Neural cell (in vitro differentiated cells): ENCODE data around the gene CLK3. TPM values are rescaled to one million over a fixed set of nuclear protein-coding genes. Genes with fewer than 3 reads are reported as not detected.
"Not testable (repeated sequence)": the region's sequence is repeated elsewhere in the genome, so short reads cannot be mapped to it uniquely, and the experiment has no call there.

Experiments
- H2AFZ ChIP-seq: fragments of 200-600, 300-800 bp; sonication (generic), shearing (Covaris generic); 2 replicates; pipeline ENCODE4 v1.6.0; 2014; ENCODE audit warnings: low read depth, mild to moderate bottlenecking, antibody characterized with exemption, low read length, moderate library complexity
- H3F3A ChIP-seq: fragments of 200-600 bp; shearing (Covaris generic); 2 replicates; pipeline ENCODE4 v1.6.1; 2016; ENCODE audit warnings: mild to moderate bottlenecking, moderate library complexity, mixed read lengths, antibody characterized with exemption, low read length; ENCODE audit not compliant: insufficient read depth, poor library complexity, severe bottlenecking
- H3K27ac ChIP-seq: fragments of 200-600, 300-800 bp; sonication (generic), shearing (Covaris generic); 2 replicates; pipeline ENCODE4 v1.5.1; 2014; ENCODE audit warnings: mild to moderate bottlenecking, low read length, moderate library complexity
- H3K27me3 ChIP-seq: fragments of 300-800, 200-600 bp; sonication (generic), shearing (Covaris generic); 2 replicates; pipeline ENCODE4 v1.6.0; 2014; ENCODE audit warnings: mild to moderate bottlenecking, low read depth, low read length, moderate library complexity; ENCODE audit not compliant: insufficient read depth
- H3K36me3 ChIP-seq: fragments of 300-800, 200-600 bp; sonication (generic), shearing (Covaris generic); 2 replicates; pipeline ENCODE4 v1.5.1; 2014; ENCODE audit warnings: mild to moderate bottlenecking, antibody characterized with exemption, low read length, moderate library complexity; ENCODE audit not compliant: insufficient read depth
- H3K4me2 ChIP-seq: fragments of 300-800, 200-600 bp; sonication (generic), shearing (Covaris generic); 2 replicates; pipeline ENCODE4 v1.6.0; 2014; ENCODE audit warnings: mild to moderate bottlenecking, low read length
- H3K4me3 ChIP-seq: fragments of 300-800, 200-600 bp; sonication (generic), shearing (Covaris generic); 2 replicates; pipeline ENCODE4 v1.5.1; 2014; ENCODE audit warnings: mild to moderate bottlenecking, low read length, moderate library complexity
- H3K79me2 ChIP-seq: fragments of 200-600 bp; shearing (Covaris generic); replicated peaks from 2 replicates; pipeline ENCODE4 v1.6.0; 2014; ENCODE audit warnings: mild to moderate bottlenecking, low read length, moderate library complexity; ENCODE audit not compliant: insufficient read depth
- H3K9ac ChIP-seq: fragments of 300-800, 200-600 bp; sonication (generic), shearing (Covaris generic); 2 replicates; pipeline ENCODE4 v1.6.1; 2016; ENCODE audit warnings: mild to moderate bottlenecking, low read length, mixed read lengths
- H3K9me2 ChIP-seq: fragments of 200-600 bp; shearing (Covaris generic); 2 replicates; pipeline ENCODE4 v1.6.1; 2016; ENCODE audit warnings: mild to moderate bottlenecking, low read length, mixed read lengths; ENCODE audit not compliant: insufficient read depth
- H3K9me3 ChIP-seq: fragments of 200-600, 300-800 bp; sonication (generic), shearing (Covaris generic); 2 replicates; pipeline ENCODE4 v1.6.1; 2016; ENCODE audit warnings: mild to moderate bottlenecking, mixed run types, low read length, moderate library complexity, mixed read lengths
- H4K20me1 ChIP-seq: fragments of 200-600 bp; shearing (Covaris generic); 2 replicates; pipeline ENCODE4 v1.6.1; 2016; ENCODE audit warnings: mild to moderate bottlenecking, mixed run types; ENCODE audit not compliant: insufficient read depth
- CTCF ChIP-seq: fragments of 450-650 bp; IDR thresholded peaks from 2 replicates; pipeline ENCODE4 v1.5.1; 2014; ENCODE audit warnings: antibody characterized with exemption, mild to moderate bottlenecking, moderate library complexity; ENCODE audit not compliant: poor library complexity, severe bottlenecking
- MXI1 ChIP-seq: fragments of 450-650 bp; conservative IDR thresholded peaks from 2 replicates; pipeline ENCODE4 v1.6.1; 2014; ENCODE audit warnings: antibody characterized with exemption, mild to moderate bottlenecking; ENCODE audit not compliant: poor library complexity, severe bottlenecking
- POLR2AphosphoS5 ChIP-seq: IDR thresholded peaks from 2 replicates; pipeline ENCODE4 v1.6.1; 2012
- SMC3 ChIP-seq: fragments of 450-650 bp; conservative IDR thresholded peaks from 2 replicates; pipeline ENCODE4 v1.6.1; 2014; ENCODE audit warnings: antibody characterized with exemption, mild to moderate bottlenecking, moderate library complexity; ENCODE audit not compliant: poor library complexity
- TAF1 ChIP-seq: IDR thresholded peaks from 2 replicates; pipeline ENCODE4 v1.6.1; 2012; ENCODE audit warnings: low read depth
- polyA plus RNA-seq: library from polyadenylated mRNA; depleted of rRNA; stranded (reverse); fragments of >200 nt; gene quantifications from 2 replicates; pipeline ENCODE4 v1.2.3, GENCODE V29; 2014
- TF ChIP-seq, protein P1 (sequence below): IDR thresholded peaks from 2 replicates; pipeline ENCODE4 v1.6.1; 2012; ENCODE audit warnings: borderline replicate concordance

CLK3 gene
- polyA plus RNA-seq, 1 donor from 2014 or later = 88.3 TPM

DNA sequence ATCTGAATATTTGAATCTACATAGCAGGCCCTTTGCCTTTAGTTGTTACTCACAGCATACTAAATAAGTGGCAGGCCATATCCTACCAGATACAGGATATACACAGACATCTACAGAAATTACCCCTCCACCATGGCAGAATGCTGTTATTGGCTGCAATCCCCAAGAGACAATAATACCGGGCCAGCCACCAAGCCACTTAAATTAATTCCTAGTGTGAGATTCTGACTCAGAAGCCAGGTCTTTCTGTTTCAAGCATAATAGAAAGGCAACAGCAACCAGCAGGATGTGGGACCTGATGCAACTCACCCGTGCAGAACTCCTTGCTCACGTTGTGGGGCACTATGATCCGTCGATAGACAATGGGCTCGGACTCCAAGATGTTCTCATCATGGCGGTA is 39.8 kb downstream of the CLK3 start:
- Histone ChIP-seq H3K9me3 (no peaks in the 10 kb centered on the region), H3K36me3 (no peaks in the 10 kb centered on the region), H3K9me2 (no peaks in the 10 kb centered on the region), H2AFZ (no peak overlapping the region), H3K79me2 (no peaks in the 10 kb centered on the region), H3K27ac (no peak overlapping the region), H3F3A (no peaks in the 10 kb centered on the region), H3K9ac (no peak overlapping the region), H4K20me1 (no peaks in the 10 kb centered on the region), H3K4me3 (no peak overlapping the region), H3K27me3 (no peaks in the 10 kb centered on the region), H3K4me2 (no peak overlapping the region)
- TF ChIP-seq, protein P1, sequence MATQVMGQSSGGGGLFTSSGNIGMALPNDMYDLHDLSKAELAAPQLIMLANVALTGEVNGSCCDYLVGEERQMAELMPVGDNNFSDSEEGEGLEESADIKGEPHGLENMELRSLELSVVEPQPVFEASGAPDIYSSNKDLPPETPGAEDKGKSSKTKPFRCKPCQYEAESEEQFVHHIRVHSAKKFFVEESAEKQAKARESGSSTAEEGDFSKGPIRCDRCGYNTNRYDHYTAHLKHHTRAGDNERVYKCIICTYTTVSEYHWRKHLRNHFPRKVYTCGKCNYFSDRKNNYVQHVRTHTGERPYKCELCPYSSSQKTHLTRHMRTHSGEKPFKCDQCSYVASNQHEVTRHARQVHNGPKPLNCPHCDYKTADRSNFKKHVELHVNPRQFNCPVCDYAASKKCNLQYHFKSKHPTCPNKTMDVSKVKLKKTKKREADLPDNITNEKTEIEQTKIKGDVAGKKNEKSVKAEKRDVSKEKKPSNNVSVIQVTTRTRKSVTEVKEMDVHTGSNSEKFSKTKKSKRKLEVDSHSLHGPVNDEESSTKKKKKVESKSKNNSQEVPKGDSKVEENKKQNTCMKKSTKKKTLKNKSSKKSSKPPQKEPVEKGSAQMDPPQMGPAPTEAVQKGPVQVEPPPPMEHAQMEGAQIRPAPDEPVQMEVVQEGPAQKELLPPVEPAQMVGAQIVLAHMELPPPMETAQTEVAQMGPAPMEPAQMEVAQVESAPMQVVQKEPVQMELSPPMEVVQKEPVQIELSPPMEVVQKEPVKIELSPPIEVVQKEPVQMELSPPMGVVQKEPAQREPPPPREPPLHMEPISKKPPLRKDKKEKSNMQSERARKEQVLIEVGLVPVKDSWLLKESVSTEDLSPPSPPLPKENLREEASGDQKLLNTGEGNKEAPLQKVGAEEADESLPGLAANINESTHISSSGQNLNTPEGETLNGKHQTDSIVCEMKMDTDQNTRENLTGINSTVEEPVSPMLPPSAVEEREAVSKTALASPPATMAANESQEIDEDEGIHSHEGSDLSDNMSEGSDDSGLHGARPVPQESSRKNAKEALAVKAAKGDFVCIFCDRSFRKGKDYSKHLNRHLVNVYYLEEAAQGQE = no peak
- no peak for TF ChIP-seq SMC3

GRCh38 chr15:74656935-74657535 is 41.4 kb downstream of the CLK3 start:
- Histone ChIP-seq H4K20me1 (no peaks in the 10 kb centered on the region), H3K9me3 (no peaks in the 10 kb centered on the region), H3K4me2 (no peak overlapping the region)

GRCh38 chr15:74657846-74658245 is 42.2 kb downstream of the CLK3 start:
- Histone ChIP-seq H3K27me3 (no peaks in the 10 kb centered on the region), H3K9ac (no peak overlapping the region), H3K79me2 (no peaks in the 10 kb centered on the region), H3F3A (no peaks in the 10 kb centered on the region), H4K20me1 (no peaks in the 10 kb centered on the region), H3K27ac (no peak overlapping the region), H3K4me3 (no peak overlapping the region), H3K9me2 (no peaks in the 10 kb centered on the region), H2AFZ (no peak overlapping the region), H3K9me3 (no peaks in the 10 kb centered on the region), H3K4me2 (no peak overlapping the region), H3K36me3 (no peaks in the 10 kb centered on the region)
- TF ChIP-seq TAF1 = no peak
- no peak for TF ChIP-seq MXI1
- TF ChIP-seq CTCF = no peak

More at GRCh38 chr15:74656935-74657535, 41.4 kb downstream of the CLK3 start:
- no peak for TF ChIP-seq POLR2AphosphoS5
- TF ChIP-seq CTCF = no peak
- H3K36me3 ChIP-seq = no peaks in the 10 kb centered on the region
- no peak overlapping the region for H3K27ac ChIP-seq
- no peaks in the 10 kb centered on the region for H3F3A ChIP-seq
- H3K79me2 ChIP-seq = no peaks in the 10 kb centered on the region
- H3K27me3 ChIP-seq = no peaks in the 10 kb centered on the region
- no peak overlapping the region for H3K9ac ChIP-seq
- H3K4me3 ChIP-seq = no peak overlapping the region
- H3K9me2 ChIP-seq = no peaks in the 10 kb centered on the region
- no peak overlapping the region for H2AFZ ChIP-seq

DNA sequence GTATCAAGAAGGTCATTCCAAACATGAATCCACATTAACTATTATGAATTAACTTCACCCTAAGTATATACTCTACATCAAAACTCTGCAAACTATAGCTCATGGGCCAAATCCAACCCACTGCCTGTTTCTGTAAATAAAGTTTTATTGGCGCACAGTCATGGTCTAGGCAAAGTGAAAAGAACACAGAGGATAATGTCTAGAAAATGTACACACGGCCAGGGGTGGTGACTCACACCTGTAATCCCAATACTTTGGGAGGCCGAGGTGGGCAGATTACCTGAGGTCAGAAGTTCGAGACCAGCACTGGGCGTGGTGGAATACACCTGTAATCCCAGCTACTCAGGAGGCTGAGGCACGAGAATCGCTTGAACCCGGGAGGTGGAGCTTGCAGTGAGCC is 45.6 kb downstream of the CLK3 start:
- not testable (repeated sequence) for H3K9ac ChIP-seq, H3K9me3 ChIP-seq, H2AFZ ChIP-seq, H3K27ac ChIP-seq, H3K9me2 ChIP-seq, H3K79me2 ChIP-seq, H4K20me1 ChIP-seq, H3K27me3 ChIP-seq, H3K4me3 ChIP-seq, H3F3A ChIP-seq, H3K36me3 ChIP-seq, H3K4me2 ChIP-seq
